Right lobe of liver (tissue), 6 donors: ENCODE measurements around the gene ABHD13. TPM values are rescaled to one million over a fixed set of nuclear protein-coding genes. Genes with fewer than 3 reads are reported as not detected.

Experiments
- ATAC-seq, 4 donors: fragments of 200-7000 bp; cut with Tn5 transposase; one replicate each; pipeline ENCODE4 v1.9.1; 2020; ENCODE audit warnings: mild to moderate bottlenecking in 4 of 4, moderate library complexity in 4 of 4
- DNase-seq, 3 donors: peaks; one replicate each; pipeline ENCODE4 v3.0.0-alpha.2; 2020
- H3K27ac ChIP-seq, 3 donors: fragments of 200-600 bp; one replicate each; pipeline ENCODE4 v1.8.0; 2022
- H3K27me3 ChIP-seq, 2 donors: fragments of 200-600 bp; one replicate each; pipeline ENCODE4 v1.8.0; 2022
- H3K36me3 ChIP-seq, 4 donors: fragments of 200-600 bp; sonication (generic) in 1 of 4; one replicate each; pipeline versions ENCODE4 v1.5.1 to v1.8.0; 2017 to 2022; ENCODE audit warnings: control low read depth in 1 of 4
- H3K4me1 ChIP-seq, 4 donors: fragments of 200-600 bp; sonication (generic) in 1 of 4; one replicate each; pipeline versions ENCODE4 v1.5.1 to v1.8.0; 2017 to 2022; ENCODE audit warnings: control low read depth in 1 of 4
- H3K4me3 ChIP-seq, 3 donors: fragments of 200-600 bp; one replicate each; pipeline ENCODE4 v1.8.0; 2022
- H3K9me3 ChIP-seq, 4 donors: fragments of 200-600 bp; sonication (generic) in 1 of 4; one replicate each; pipeline versions ENCODE4 v1.5.1 to v1.8.0; 2017 to 2022; ENCODE audit warnings: control low read depth in 1 of 4
- CTCF ChIP-seq, 4 donors: fragments of 200-600 bp in 3 of 4; fragments of 450-650 bp in 1 of 4; IDR thresholded peaks; one replicate each; pipeline versions ENCODE4 v1.5.1 to v1.8.0; 2016 to 2022; ENCODE audit warnings: antibody characterized with exemption in 4 of 4, mild to moderate bottlenecking in 2 of 4
- POLR2A ChIP-seq: fragments of 450-650 bp; IDR thresholded peaks from one replicate; pipeline ENCODE4 v1.6.1; 2017; ENCODE audit warnings: antibody characterized with exemption, mild to moderate bottlenecking
- WGBS: methylation state at CpG from one replicate; pipeline ENCODE4 v1.1.6; 2018; ENCODE audit warnings: low coverage, low lambda C conversion rate; ENCODE audit not compliant: insufficient coverage; ENCODE audit errors: missing lambda C conversion rate; 5-methylcytosine and 5-hydroxymethylcytosine counted together
- intact Hi-C, 2 donors: fragments of 100-400 bp; cut with DNase I; formaldehyde crosslinking; loops; one replicate each; pipeline versions ENCODE4 v1.11.2 to v1.14.1; 2022
- total RNA-seq, 6 experiments: library from RNA; depleted of rRNA in 2 of 6; stranded (reverse); fragments of >200 nt in 2 of 6; fragmentation: NEBNext Ultra II Directional in 3 of 6; extraction: Animal tissue kit (Norgen Biotek cat#: 25700) in 3 of 6; gene quantifications; one replicate each; pipeline versions ENCODE4 v1.1.0 to v1.2.4, GENCODE V29; 2016 to 2023
- donor health status: DM: no; HTN: yes; CAD: no.
- donor health status: DM: no; HTN: no; CAD: no.
- donor health status: DM: no; HTN: no; CAD: no.
- donor health status: DM: no; HTN: yes; CAD: no.
- donor health status: DM: no; HTN: yes; CAD: no.

The ABHD13 gene
- total RNA-seq, 6 experiments from 2014 or later, result 3.9 to 7.4 (median 4.8) TPM

GRCh38 chr13:108274718-108275117, 56.5 kb downstream of the ABHD13 start:
- TF ChIP-seq POLR2A (no peak), CTCF (IDR thresholded peaks at IDR 0.05) (no peak)
- Histone ChIP-seq H3K36me3 (no peaks in the 10 kb centered on the region), H3K9me3 (no peaks in the 10 kb centered on the region), H3K27me3 (no peaks in the 10 kb centered on the region), H3K27ac (no peak overlapping the region), H3K4me3 (no peak overlapping the region), H3K4me1 (peaks cover 0 to 21% (median 6%) of the 10 kb centered on the region in 4 donors)
- DNase-seq (no peak), ATAC-seq (no peak)
- intact Hi-C loops, result no loop called here

- 25% methylated on average over 6 of the region's 6 CpGs for WGBS
- Histone ChIP-seq H3K4me1 (peaks cover 0 to 14% (median 6%) of the 10 kb centered on the region in 4 donors), H3K4me3 (no peak overlapping the region), H3K27me3 (no peaks in the 10 kb centered on the region), H3K36me3 (no peaks in the 10 kb centered on the region), H3K9me3 (no peaks in the 10 kb centered on the region), H3K27ac (no peak overlapping the region)
- intact Hi-C loops, result no loop called here
- ATAC-seq (peak; percentile 70 to 88 (median 86)), DNase-seq (peak in 2 of 3 donors; percentile 51 to 55)
- TF ChIP-seq CTCF (IDR thresholded peaks at IDR 0.05) (no peak), POLR2A (no peak)
These were observed 57.9 kb downstream of the ABHD13 start for GRCh38 chr13:108276060-108276459.

- peaks cover 0 to 3% (median 0%) of the 10 kb centered on the region in 4 donors for H3K9me3 ChIP-seq
- ATAC-seq (no peak), DNase-seq (no peak)
- no peak for TF ChIP-seq CTCF (IDR thresholded peaks at IDR 0.05)
- H3K27ac ChIP-seq, result no peak overlapping the region
- peaks cover 0 to 14% (median 6%) of the 10 kb centered on the region in 4 donors for H3K4me1 ChIP-seq
- H3K4me3 ChIP-seq, result no peak overlapping the region
- WGBS, result 93% methylated on average over 1 of the region's 1 CpG
- intact Hi-C loops, result no loop called here
- H3K36me3 ChIP-seq, result no peaks in the 10 kb centered on the region
- H3K27me3 ChIP-seq, result no peaks in the 10 kb centered on the region
These were observed 60.3 kb downstream of the ABHD13 start for GRCh38 chr13:108278466-108278865.

GRCh38 chr13:108281901-108282300, 63.7 kb downstream of the ABHD13 start:
- intact Hi-C loops, result no loop called here
- peaks cover 0 to 3% (median 0%) of the 10 kb centered on the region in 4 donors for H3K9me3 ChIP-seq
- no peaks in the 10 kb centered on the region for H3K27me3 ChIP-seq
- 55% methylated on average over 4 of the region's 4 CpGs for WGBS
- H3K27ac ChIP-seq, result no peak overlapping the region
- no peak for TF ChIP-seq POLR2A
- no peak for TF ChIP-seq CTCF (IDR thresholded peaks at IDR 0.05)
- no peak overlapping the region for H3K4me3 ChIP-seq
- peaks cover 0 to under 1% (median 0%) of the 10 kb centered on the region in 4 donors for H3K4me1 ChIP-seq
- H3K36me3 ChIP-seq, result no peaks in the 10 kb centered on the region
- ATAC-seq (no peak), DNase-seq (no peak)

- H3K4me3 ChIP-seq, result no peak overlapping the region
- TF ChIP-seq POLR2A (no peak), CTCF (IDR thresholded peaks at IDR 0.05) (no peak)
- H3K27ac ChIP-seq, result no peak overlapping the region
- DNase-seq, result no peak
- peak in 3 of 4 donors; percentile 23 to 71 (median 35) for ATAC-seq
- 32% methylated on average over 3 of the region's 3 CpGs for WGBS
- no peaks in the 10 kb centered on the region for H3K36me3 ChIP-seq
- H3K4me1 ChIP-seq, result no peaks in the 10 kb centered on the region
- intact Hi-C loops, result no loop called here
- peaks cover 0 to 3% (median 0%) of the 10 kb centered on the region in 4 donors for H3K9me3 ChIP-seq
- no peaks in the 10 kb centered on the region for H3K27me3 ChIP-seq
These were observed 64.9 kb downstream of the ABHD13 start for GRCh38 chr13:108283110-108283509.
